Upper lobe of left lung (tissue), 4 donors: ENCODE results near the gene CCDC40.

Experiments
- CTCF ChIP-seq, 6 experiments: fragments of 450-650 bp in 4 of 6; fragments of 200-600 bp in 2 of 6; sonication (generic) in 2 of 6; IDR thresholded peaks; one replicate each; pipeline ENCODE4 v1.5.1; 2016 to 2019; ENCODE audit warnings: antibody characterized with exemption in 6 of 6
- EP300 ChIP-seq, 4 donors: sonication (generic); formaldehyde crosslinking; IDR thresholded peaks; one replicate each; pipeline ENCODE4 v1.5.1; 2017; ENCODE audit warnings: antibody characterized with exemption in 4 of 4, control low read depth in 2 of 4
- POLR2AphosphoS5 ChIP-seq, 2 donors: sonication (generic); formaldehyde crosslinking; IDR thresholded peaks; one replicate each; pipeline ENCODE4 v1.5.1; 2017; ENCODE audit warnings: antibody characterized with exemption in 2 of 2

- TF ChIP-seq POLR2AphosphoS5 (IDR thresholded peaks at IDR 0.05) (no peak), CTCF (IDR thresholded peaks at IDR 0.05) (no peak), EP300 (IDR thresholded peaks at IDR 0.05) (no peak)
Measured at GRCh38 chr17:80011989-80012555, 24.4 kb upstream of the CCDC40 start.
